Fibroblast of gingiva (primary cell): ENCODE measurements around the gene TUBA1B.
A peak's percentile ranks its signal among the peaks of the same experiment; 100 is the strongest.

Experiments used
- DNase-seq: peaks from one replicate; pipeline ENCODE4 v3.0.0-alpha.2; 2011; ENCODE audit warnings: low read depth

TUBA1B gene

DNA sequence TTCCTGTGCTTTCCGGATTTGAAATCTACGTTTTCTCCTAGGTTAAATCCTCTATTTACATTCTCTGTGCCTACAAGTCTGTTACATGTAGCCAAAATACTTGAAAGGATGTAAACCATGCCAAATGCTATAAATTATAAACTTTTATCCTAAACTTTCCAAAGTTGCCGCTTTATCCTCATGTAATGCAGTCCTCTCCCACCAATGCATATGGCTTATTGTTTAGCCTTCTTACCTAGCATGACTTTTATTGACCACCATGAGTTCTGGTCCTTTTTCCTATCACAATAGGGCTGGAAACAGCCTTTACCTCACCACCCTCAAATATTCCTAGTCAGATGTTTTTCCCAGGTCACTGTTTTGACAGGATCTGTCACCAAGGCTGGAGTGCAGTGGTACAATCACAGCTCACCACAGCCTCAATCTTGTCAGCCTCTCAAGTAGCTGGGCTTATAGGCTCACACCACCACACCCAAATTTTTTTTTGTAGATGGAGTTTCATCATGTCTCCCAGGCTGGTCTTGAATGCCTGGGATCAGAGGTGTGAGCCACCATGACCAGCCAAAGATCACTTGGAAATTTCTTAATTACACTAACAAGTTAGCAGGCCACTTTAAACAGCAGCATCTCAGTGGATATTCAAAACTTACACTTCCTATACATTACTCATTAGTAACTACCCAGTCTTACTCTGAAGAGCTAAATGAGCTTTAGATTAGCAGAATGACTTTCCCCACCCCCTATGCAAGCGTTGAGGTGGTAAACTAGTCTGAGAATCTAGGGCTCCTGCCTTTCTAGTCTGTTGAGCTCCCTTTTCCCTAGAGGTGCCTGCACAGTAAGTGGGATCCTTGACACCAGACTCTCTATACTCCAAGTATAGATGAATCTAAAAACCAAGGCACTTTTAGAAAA lies 4.1 kb downstream of the TUBA1B start:
- no peak for DNase-seq

- DNase-seq: peak; percentile 62
Observed at GRCh38 chr12:49121047-49121696, 10.0 kb downstream of the TUBA1B start.

GRCh38 chr12:49111206-49111605 lies 20.0 kb downstream of the TUBA1B start:
- DNase-seq: no peak

DNA sequence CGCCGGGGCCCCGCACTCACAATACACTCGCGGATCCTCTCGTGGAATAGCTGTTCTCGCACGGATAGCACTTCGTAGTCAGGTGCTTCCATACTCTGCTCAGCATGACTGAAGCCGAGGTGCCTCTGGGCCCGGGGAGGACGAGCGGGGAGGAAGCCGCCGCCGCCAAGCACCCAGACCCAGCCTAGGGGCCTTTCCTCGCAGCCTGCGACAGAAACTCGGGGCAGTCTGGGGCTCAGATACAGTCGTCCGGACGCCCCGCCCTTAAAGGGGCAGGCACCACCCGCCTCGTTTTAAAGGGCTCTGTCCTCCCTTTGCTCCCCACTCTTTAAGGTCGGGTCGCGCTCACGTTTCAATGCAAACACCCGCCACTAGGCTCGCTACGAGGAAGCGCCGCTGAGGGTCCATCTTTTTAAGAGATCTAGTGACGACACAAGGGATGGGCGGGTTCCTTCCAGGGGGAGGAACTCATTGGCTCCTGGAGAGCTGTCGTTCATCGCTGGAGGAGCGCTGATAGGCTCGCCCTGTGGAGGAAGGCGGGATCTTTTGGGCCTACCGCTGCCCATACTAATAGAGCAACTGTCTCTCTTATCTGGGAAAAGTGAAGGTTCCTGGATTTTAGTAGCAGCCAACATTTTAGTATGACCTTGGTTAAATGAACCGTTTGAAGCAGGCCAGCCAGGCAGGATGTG lies 20.6 kb downstream of the TUBA1B start, which contains the start of gene LMBR1L:
TSS of gene LMBR1L (minus strand) at position 384 of the 692 bp plus-strand sequence. CDS start at position 92, 292 bp downstream.
- peak; percentile 98 for DNase-seq

- DNase-seq: no peak
Observed at GRCh38 chr12:49109641-49110463, 21.3 kb downstream of the TUBA1B start.

GRCh38 chr12:49108958-49109404 lies 22.2 kb downstream of the TUBA1B start:
- no peak for DNase-seq

- no peak for DNase-seq
Observed at GRCh38 chr12:49105504-49106084, 25.6 kb downstream of the TUBA1B start.

DNA sequence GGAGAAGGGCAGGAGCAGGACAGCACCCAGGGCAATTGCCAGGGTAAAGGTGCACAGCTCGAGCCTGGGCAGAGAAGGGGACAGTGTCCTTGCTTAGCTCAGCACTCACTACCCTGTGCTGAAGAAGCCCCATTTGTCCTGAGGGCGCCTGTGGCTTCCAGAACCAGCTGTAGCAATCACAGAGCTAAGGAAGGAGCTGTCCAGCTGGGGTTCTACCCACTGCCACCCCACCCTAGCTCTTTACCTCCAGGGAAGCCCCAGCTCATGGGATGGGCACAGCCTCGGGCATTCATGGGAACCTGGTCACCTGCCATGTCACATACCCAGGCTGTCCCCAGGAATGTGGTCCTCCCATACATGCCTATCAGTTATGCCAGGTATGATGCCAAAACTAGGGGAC lies 26.4 kb downstream of the TUBA1B start:
- no peak for DNase-seq

DNA sequence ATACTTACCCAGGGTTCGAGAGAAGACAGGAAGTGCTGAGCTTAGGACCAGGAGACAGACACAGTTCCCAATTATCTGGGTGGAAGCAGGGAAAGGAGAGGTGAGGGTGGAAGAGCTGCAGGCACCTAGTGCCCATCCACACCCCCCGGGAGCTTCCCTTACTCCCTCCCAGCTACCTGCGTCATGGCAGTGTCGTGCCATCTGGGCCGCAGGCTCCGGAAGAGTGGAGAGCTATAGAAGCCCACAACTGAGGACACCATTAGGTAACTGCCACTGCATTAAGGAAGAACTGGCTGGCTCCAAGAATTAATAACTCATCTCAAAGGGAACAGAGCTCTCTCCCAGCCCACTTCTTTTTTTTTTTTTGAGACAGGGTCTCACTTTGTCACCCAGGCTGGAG lies 30.8 kb downstream of the TUBA1B start:
- no peak for DNase-seq

GRCh38 chr12:49098703-49099102 lies 32.5 kb downstream of the TUBA1B start:
- DNase-seq: no peak

GRCh38 chr12:49098035-49098451 lies 33.2 kb downstream of the TUBA1B start:
- no peak for DNase-seq

GRCh38 chr12:49097381-49097780 lies 33.8 kb downstream of the TUBA1B start:
- DNase-seq: no peak

DNA sequence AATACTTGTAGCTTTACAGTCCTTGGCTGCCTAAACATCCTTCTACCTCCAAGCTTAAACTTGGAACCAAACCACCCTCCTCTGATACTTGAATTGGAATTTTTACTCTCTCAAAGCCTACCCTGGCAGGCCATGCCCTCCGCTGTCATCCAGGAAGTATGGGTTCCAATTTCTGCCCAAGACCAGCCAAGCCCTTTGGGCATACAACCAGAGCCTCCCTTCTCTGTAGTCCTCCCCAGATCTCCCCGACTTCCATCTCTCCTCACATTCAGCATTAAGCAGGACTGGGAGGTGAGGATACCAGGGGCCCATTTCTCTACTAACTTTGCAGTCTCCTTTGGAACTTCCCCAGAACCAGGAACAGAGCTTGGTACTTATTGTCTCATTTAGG lies 36.2 kb downstream of the TUBA1B start:
- DNase-seq: no peak

DNA sequence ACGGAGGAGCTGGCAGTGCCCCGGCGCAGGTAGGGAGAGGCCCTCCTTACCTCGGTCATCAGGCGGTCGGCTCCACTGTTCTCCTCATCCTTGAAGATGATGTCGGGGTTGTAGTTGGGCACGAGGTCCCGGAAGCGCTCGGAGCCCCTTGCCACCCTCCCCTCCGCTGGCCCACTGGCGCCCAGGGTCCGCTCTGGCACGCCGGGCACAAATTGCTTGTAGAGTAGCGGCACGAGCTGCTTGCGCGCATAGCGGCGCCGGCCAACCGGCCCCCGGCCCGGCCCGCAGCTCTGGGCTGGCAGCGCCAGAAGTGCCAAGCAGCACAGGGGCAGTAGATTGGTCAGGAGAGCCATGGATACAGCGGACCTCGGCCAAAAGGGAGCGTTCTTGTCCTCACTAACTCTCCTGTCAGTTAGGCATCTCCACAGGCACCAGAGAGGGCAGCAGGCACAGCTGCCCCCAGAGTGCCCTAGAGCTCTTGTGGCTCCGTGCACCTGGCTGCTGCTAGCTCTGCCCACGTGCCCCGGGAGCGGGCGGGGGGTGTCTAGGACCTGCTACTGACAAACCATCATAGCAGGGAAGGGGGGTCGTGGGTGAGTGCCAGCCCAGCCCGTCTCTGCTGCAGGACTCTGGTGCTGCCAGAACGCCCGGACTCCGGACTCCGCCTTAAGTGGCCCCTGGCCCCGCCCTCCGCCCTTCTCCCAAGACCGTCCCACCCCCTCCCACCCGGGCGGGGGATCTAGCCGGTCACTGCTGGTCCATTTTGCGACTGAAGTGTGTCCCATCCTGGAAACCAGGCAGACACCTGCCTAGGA lies 36.8 kb downstream of the TUBA1B start, which contains the start of gene DHH:
TSS of gene DHH (minus strand) at position 642 of the 815 bp plus-strand sequence. CDS start at position 353, 289 bp downstream.
- no peak for DNase-seq

DNA sequence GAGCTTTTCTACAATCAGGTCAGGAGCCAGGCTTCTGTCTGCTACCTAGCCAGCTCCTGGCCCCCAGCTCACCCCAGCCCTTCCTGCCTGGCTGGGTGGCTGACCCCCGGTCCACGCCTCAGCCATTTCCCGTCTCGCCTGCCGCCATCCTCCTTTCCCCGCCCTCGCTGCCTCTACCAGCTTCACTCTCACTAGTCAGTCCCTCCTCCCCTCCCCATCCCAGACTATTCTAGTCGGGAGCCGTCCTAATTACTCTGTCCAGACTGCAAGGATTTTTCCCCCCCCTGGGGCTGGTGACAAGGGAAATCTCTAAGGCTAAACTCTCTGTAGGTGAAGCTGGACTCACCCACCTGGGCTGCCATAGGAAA lies 37.4 kb downstream of the TUBA1B start:
- DNase-seq: no peak

GRCh38 chr12:49092816-49093406 lies 38.3 kb downstream of the TUBA1B start:
- DNase-seq: no peak

GRCh38 chr12:49092086-49092815 lies 38.9 kb downstream of the TUBA1B start:
- DNase-seq: no peak

DNA sequence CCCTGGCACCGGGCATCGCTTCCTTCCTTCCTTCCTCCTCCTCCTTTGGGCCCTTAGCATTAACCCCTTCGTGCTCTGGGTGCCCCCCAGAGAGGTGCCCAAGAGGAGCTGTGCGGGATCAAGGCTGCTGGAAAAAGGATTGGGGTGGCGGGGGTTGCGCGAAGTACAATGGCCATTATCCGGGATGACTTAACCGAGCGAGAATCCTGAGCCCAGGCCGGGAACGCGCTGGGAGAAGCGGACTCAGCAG lies 39.4 kb downstream of the TUBA1B start:
- no peak for DNase-seq

- DNase-seq: no peak
Observed at GRCh38 chr12:49091056-49091835, 39.9 kb downstream of the TUBA1B start.
